ENCODE results near the gene ABCC3.

ABCC3 gene

DNA sequence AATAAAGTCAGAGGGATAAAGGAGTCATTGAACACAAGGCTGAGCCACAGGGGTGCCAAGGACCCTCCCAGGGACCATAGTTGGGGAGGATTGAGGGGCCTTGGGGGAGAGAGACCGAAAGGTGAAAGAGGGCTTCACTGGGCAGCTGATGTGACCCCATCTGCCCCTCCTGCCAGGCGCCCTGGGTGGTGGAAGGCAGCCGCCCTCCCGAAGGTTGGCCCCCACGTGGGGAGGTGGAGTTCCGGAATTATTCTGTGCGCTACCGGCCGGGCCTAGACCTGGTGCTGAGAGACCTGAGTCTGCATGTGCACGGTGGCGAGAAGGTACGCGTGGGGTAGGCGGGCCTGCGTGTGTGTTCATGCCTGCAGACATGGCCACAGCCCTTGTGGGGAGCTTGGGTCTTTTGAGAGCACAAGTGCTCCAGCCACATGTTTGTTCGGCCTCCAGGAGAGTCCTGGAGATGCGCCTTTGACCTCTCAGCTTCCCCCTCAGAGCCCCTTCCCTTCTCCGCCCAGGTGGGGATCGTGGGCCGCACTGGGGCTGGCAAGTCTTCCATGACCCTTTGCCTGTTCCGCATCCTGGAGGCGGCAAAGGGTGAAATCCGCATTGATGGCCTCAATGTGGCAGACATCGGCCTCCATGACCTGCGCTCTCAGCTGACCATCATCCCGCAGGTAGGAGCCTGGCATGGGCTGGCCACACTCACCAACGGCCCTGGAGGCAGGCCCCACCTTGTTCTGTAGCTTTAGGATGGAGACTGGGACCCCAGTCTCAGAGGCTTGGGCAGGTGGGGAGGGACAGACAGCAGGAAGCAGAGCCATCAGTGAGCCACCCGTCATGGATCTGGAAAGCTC, 49.0 kb downstream of the ABCC3 start:
- DNase-seq (ENCODE audit: low read depth, low spot score) = no peak

DNA sequence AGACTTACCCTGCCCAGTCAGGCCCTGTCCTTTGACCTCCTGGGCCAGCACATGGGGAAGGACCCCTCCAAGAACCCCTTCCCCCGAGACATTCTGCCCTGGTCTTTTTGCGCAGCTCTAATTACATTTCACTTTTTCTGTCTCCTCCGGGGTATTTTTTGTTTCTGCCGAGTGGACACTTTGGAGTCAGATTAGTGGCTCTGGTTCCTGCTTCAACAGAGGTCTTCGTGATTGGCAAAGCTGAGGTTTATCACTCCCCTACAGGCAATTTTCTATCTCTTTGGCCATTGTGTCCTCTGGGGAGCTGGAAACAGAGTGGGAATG, 49.6 kb downstream of the ABCC3 start:
- no peak for DNase-seq (ENCODE audit: low read depth, low spot score)

DNA sequence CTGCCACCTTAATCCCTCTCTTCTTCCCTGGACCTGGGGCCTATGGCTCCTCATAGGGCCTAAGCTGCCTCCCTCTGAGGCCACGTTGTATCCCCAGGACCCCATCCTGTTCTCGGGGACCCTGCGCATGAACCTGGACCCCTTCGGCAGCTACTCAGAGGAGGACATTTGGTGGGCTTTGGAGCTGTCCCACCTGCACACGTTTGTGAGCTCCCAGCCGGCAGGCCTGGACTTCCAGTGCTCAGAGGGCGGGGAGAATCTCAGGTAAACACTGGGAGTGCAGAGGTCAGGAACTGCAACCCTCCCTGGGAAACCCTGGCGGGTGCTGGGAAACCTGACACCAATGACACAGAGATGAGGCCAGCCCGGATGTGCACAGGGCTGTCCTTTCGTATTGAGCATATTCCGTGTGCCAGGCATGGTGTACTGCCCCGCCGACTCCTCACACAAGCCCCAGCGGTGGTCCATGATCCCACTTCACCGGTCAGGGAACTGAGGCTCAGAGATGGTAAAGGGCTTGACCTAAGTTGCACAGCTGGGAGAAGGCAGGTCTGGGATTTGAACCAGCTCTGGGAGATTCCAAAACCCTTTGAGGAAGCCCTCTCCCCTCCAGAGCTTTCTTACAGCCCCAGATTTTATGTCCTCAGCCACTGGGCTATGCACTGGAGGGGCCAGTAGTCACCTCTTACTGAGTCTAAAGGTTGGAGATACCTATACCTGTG, 50.1 kb downstream of the ABCC3 start:
- DNase-seq (ENCODE audit: low read depth, low spot score) = no peak

DNA sequence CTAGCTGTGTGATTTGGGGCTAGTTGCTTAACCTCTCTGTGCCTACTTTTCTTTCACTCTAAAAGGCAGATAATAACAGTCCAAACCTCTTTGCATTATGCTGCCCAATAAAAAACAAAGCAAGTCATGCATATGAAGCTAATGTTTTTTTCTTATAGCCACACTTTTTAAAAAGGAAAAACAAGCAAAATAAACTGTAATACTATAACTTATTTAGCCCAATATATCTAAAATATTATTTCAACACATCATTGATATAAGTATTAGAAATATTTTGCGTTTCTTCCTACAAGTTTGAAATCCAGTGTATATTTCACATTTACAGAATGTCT, 50.6 kb downstream of the ABCC3 start:
- DNase-seq (ENCODE audit: low read depth, low spot score) = no peak

DNA sequence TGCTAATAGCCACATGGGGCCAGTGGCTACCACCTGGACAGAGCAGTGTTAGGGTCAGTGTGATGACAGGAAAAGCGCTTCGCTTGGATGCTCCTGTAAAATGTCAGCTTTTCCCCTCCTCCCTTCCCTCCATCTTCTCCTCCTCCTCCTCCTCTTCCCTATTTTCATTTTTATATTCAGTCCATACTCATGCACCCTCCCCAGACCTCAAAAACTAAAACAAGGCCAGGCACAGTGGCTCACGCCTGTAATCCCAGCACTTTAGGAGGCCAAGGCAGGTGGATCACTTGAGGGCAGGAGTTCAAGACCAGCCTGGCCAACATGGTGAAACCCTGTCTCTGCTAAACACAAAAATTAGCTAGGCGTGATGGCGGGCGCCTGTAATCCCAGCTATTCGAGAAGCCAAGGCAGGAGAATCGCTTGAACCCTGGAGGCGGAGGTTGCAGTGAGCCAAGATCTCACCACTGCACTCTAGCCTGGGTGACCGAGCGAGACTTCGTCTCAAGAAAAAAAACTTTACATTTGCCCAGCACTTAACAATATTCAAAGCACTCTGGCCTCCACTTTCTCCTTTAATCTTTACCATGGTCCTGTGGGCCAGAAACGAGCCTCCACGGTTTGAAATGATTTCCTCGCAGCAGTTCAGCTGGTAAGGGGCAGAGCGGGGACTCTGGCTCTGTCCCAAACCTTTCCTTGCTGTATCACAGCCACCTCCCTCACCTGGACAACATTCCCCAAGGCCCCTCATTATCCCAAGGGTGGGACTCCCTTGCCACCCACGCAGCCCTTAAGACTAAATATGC, 51.2 kb downstream of the ABCC3 start:
- no peak for DNase-seq (ENCODE audit: low read depth, low spot score)

DNA sequence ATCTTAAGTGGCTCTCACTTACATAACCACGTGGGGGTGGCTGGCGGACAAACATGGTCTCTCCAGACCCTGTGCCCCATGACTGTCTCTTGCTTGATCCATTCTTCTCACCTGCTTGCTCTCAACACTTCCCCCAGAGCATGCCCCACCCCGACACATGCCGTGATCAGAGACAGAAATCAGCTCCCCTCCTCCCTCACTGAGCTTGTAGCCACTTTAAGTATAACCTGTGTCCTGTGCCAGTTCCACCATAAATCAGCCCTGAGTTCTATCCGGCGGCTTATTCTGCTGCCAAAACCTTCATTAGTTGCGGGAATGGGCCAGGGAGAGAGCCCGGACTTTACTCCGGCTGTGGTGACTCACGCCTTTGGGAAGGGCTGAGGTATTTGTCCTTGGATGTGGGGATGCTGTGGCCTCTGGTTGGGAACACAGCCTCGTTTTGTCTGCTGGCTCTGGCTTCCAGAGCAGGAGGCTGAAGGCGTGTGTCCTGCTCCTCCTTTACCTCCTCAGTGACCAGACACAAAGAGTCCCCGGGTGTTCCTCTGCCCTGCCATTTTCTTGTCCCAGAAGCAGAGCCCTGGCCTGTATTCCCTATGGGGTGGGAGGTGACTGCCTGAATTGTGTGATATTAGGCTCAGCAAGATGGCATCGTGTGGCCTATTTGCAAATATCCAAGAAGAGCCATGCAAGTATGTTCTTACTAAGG, 52.0 kb downstream of the ABCC3 start:
- DNase-seq (ENCODE audit: low read depth, low spot score) = no peak

DNA sequence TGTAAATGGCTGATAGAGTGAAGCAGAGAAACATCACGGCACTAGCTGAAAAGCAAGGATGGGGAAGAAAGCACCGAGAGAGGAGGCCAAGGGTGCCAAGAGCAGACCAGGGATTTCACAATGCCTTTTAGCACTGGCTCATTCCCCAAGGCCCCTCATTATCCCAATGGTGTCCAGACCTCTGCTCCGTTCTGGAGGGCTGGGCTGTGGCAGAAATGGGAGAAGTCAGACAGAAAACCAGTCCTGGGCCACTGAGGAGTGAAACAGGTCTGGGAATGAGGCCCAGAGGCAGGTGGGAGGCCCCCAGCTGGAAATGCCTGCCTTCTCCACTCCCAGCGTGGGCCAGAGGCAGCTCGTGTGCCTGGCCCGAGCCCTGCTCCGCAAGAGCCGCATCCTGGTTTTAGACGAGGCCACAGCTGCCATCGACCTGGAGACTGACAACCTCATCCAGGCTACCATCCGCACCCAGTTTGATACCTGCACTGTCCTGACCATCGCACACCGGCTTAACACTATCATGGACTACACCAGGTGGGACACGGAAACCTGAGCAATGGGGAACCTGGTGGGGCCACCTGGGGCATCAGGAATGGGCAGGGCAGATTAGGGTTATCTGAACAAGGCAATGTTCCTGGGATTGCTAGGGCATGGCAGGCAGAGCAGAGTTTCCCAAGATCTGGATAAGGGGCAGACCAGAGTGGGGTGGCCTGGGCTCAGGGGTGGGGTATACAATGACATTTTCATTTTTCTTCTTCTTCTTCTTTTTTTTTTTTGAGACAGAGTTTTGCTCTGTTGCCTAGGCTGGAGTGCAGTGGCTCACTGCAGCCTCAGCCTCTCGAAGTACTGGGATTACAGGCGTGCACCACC, 52.8 kb downstream of the ABCC3 start:
- no peak for DNase-seq (ENCODE audit: low read depth, low spot score)

DNA sequence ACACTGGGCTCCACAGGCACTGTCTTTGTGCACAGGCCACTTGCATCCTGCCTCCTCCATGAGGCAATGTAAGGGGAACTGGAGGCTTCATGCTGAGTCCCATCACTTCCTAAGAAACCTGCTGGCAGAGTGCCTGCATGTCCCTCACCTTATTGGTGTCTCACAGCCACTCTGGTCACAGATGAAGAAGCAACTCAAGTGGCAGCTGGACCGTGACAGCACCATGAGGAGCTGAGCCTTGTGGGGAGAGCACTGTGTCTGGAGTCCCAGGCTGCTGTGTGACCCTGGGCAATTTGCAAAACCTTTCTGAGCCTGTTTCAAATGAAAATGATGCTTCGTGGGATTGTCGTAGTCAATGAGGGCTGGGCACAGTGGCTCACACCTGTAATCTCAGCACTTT, 53.6 kb downstream of the ABCC3 start:
- no peak for DNase-seq (ENCODE audit: low read depth, low spot score)

DNA sequence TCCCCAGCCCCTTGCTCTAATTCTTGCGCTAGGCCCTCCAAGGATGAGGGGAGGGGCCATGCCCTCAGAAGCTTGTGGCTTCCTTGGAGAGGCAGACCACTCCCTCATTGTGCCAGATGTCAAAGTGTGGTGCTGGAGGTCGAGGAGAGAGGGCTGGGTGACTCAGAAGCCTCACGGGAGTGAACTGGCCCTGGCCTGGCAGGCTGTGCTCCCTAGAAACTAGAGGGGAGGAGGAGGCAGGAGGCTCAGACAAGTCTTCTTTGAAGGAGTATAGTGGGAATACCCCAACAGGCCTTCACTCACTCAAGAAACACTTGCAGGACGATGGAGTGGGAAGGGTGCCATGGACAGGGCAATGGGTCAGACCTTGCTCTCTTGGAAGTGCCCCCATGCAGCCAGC, 54.6 kb downstream of the ABCC3 start:
- DNase-seq (ENCODE audit: low read depth, low spot score) = no peak

DNA sequence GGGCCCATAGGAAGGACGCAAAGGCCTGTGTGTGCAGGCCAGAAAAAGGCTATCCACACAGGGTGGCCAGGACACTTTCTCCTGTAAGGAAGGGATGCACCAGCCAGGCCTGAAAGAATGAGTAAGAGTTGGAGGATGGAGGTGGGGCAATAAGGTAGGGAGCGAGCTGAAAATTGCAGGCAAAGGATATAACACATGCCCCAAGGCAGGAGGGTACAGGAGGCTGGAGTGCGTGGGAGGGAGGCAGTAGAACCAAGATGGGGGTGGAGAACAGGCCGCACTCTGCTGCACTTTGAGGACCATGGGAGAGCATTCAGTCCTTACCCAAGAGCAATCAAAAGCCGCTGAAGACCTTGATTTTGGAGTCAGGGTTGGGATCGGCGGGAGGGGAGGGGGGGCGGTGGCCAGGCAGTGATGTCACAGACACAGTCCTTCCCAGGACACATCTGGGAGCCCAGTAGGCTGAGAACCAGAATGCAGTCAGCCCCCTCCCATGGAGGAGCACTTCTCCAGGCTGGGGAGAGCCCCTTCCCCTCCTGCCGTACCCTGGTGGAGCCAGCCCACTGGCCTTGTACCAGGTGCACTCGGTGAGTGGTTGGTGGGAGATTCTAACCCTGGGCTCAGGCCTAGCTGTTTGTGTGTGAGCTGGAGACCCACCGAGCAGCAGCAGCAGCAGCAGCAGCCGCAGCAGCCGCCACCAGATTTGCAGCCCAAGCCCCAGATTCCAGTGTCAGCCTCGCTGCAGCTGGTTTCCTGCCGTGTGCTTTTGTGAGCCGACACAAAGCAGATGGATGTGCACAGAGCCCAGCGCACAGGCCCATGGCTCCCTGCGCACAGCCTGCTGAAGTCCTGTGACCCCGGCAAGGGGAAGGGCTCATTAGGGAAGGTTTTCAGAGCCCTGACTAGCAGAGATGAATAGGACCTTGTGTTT, 55.5 kb downstream of the ABCC3 start:
- DNase-seq (ENCODE audit: low read depth, low spot score) = no peak

DNA sequence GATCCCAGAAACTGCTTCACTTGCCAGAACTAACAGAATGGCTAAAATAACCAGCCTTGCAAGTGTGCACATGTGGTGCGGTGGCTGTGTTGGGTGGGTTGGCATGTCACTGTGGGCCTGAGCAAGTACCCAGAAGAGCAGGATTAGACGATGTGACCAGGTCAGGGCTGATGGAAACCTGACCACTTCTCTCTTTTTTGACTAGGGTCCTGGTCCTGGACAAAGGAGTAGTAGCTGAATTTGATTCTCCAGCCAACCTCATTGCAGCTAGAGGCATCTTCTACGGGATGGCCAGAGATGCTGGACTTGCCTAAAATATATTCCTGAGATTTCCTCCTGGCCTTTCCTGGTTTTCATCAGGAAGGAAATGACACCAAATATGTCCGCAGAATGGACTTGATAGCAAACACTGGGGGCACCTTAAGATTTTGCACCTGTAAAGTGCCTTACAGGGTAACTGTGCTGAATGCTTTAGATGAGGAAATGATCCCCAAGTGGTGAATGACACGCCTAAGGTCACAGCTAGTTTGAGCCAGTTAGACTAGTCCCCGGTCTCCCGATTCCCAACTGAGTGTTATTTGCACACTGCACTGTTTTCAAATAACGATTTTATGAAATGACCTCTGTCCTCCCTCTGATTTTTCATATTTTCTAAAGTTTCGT, 56.3 kb downstream of the ABCC3 start:
- DNase-seq (ENCODE audit: low read depth, low spot score) = no peak

DNA sequence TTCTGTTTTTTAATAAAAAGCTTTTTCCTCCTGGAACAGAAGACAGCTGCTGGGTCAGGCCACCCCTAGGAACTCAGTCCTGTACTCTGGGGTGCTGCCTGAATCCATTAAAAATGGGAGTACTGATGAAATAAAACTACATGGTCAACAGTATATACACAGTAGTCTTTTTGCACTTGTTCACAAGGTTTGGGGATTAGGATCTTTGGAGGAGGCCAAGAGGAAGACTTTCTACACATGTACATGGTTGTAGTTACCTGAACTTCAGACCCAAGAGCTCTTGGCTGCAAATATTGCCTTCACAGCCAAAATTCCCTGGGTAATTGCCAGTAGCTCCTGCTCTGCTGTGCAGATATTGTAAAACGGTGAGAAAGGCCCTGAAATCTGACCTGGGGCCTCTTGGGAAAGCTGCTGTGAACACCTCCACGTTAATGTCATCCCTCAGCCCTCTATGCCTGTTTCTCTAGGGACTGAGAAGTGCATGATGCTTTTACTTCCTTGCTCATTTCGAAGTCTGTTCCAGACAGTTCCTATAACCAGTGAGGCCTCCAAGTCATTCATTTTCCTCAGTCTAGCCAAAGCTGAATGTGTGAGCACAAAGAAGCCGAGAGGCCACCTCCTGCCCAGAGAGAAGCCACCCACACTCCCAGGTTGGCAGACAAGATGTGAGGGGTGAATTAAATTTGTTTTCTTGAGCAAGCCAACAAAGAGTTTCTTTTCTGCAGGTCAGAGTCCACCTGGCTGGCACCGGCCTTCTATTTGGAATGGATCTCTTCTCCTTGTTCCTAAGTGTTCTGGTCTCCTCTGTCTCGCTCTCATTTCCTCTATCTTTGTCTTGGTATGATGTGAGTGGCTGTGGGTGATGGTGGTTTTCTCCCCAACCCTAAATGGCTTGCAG, 57.1 kb downstream of the ABCC3 start:
- DNase-seq (ENCODE audit: low read depth, low spot score) = no peak

DNA sequence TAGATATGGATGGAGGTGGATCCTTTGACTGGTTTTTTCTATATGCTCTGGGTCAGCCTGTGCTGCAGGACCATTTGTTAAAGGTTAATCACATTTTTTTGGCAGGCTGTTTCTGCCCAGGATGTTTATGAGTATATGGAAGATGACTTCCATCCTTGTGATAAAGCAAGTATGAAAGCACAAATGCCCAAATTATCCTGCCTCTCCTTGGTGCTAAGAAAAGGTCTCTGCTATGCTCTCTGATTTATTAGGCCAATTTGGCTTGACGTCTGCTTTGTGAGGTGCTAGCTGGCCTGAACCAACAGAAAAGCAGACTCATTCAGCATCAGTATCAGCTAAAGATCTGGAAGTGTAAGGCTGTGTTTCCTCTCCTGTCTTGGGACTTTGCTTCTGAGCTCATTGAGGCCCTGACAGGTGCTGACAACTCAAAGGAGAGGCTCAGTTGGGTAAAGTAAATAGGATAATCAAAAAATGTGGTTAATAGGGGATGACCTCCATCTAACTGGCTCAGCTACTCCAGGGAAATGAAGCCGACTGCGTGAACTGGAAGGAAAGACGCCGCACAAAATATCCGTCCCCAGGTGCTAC, 57.9 kb downstream of the ABCC3 start:
- DNase-seq (ENCODE audit: low read depth, low spot score) = no peak

DNA sequence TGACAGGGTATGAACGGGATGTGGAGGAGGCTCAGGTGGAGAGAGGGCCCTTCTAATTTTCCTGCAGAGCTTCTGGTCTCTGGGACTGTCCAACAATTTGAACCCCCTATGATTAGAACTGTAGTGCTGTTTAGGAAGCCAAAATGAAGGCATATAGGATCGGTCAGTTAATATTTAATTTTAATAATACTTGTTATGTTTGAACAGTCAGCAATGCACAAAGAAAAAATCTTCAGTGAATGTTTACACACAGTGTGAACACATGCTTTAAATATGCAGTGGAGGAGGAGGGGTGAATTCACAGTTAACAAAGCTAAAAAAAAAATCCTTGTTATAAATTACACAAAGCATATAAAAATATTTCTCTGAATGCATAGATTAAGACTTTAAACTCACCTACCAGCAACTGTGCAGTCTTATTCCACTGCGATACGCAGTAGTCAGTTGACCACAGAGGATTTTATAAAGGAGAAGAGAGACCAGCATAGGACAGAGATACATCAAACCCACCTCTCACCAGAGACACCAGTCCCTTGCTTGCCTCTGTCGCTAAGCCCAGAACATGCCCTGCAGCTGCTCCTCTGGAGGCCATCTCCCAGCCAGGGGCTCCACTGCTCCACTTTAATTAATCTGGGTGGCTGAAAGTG, 58.5 kb downstream of the ABCC3 start:
- DNase-seq (ENCODE audit: low read depth, low spot score) = no peak

DNA sequence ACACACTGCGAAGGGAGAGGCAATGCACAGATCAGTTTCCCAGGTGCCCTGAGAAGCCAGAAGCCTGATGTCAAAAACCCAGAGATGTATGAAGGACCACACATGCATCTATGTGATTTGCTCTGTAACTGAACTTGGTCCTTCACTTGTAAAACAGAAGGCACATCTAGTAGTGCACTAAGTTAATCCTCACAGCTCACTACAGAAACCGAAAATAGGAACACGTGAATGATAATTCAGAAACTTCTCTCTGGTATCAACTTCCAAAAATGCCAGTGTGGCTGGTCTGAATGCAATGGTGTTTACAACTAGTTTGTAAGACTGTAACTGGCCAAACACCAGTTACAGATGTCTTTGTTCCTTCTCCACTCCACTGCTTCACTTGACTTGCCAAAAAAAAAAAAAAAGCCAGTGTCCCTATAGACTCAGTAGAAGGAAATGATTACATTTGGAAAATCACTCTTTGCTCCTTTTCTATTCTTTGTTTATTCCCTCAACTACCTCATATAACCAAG, 61.7 kb downstream of the ABCC3 start:
- no peak for DNase-seq (ENCODE audit: low read depth, low spot score)

DNA sequence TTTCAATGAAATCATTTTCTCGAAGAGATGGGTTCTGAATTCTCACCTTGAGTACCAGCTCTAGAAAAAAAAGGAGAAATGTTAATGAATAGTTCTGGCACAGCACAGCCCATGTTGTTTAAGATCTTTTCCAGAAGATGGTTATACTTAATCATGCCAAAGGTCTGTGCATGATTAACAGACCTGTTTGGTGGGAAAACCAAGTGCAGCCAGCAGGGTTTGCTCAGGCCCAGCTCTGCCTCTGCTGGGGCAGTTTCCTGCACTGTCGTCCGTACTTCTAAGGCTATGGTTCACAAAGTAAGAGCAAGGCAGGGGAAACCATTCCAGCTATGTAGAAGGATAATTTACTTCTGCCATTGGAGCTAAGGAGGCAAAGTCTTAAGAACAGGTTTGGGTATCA, 62.4 kb downstream of the ABCC3 start:
- no peak for DNase-seq (ENCODE audit: low read depth, low spot score)

DNA sequence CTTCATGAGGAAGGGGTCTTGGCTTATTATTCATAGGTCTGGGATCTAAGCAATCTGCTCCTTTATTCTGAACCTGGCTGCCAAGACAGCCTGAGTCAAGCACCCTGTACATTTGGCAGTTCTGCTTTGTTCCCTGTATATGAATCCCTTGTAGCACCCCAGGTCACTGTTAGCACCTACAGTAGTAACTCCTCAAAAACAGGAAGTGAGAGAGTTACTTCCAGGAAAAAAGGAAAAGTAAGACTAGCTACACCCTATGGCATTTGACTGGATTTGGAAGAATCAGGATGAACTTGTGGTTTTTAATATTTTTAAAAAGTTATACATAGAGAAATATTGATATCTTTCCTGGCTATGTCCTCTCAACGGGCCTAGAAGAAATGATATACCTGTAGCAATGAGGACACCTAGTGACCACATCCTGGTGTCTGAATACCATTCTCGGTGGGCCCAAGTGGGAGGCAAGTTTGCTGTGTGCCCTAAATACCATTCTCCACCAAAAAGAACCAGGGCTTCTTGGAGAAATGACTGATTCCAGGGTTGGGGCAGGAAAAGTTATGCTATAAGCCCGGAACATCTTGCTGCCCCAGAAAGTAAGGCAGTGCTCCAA, 63.1 kb downstream of the ABCC3 start:
- no peak for DNase-seq (ENCODE audit: low read depth, low spot score)
